ENCODE data around the gene SQOR.

GRCh38 chr15:45587863-45588170, 47.0 kb upstream of the SQOR start:
- TF ChIP-seq POLR2A (IDR thresholded peaks at IDR 0.05) (no peak), CTCF (IDR thresholded peaks at IDR 0.05) (no peak)
